Lower lobe of right lung (tissue), 2 donors: ENCODE data around the gene EFCC1. TPM values are rescaled to one million over a fixed set of nuclear protein-coding genes. Genes with fewer than 3 reads are reported as not detected.

Experiments used
- ATAC-seq, 2 donors: fragments of 200-7000 bp; cut with Tn5 transposase; one replicate each; pipeline ENCODE4 v1.9.1; 2020 to 2022; ENCODE audit warnings: mild to moderate bottlenecking in 2 of 2, moderate library complexity in 2 of 2
- DNase-seq: peaks from one replicate; pipeline ENCODE4 v3.0.0-alpha.2; 2020
- H3K27ac ChIP-seq: fragments of 200-600 bp; one replicate; pipeline ENCODE4 v1.8.0; 2022
- H3K27me3 ChIP-seq: fragments of 200-600 bp; one replicate; pipeline ENCODE4 v1.8.0; 2022; ENCODE audit warnings: low read depth
- H3K36me3 ChIP-seq: fragments of 200-600 bp; one replicate; pipeline ENCODE4 v1.8.0; 2022; ENCODE audit warnings: mild to moderate bottlenecking
- H3K4me1 ChIP-seq: fragments of 200-600 bp; one replicate; pipeline ENCODE4 v1.8.0; 2022
- H3K4me3 ChIP-seq: fragments of 200-600 bp; one replicate; pipeline ENCODE4 v1.8.0; 2022; ENCODE audit warnings: mild to moderate bottlenecking
- H3K9me3 ChIP-seq: fragments of 200-600 bp; one replicate; pipeline ENCODE4 v1.8.0; 2022
- intact Hi-C: fragments of 100-400 bp; cut with DNase I; formaldehyde crosslinking; loops from one replicate; pipeline ENCODE4 v1.11.0; 2022
- total RNA-seq: library from RNA; stranded (reverse); fragmentation: NEBNext Ultra II Directional; extraction: Animal tissue kit (Norgen Biotek cat#: 25700); gene quantifications from one replicate; pipeline ENCODE4 v1.2.1, GENCODE V29; 2021
- TF ChIP-seq, protein P1 (sequence below): fragments of 200-600 bp; IDR thresholded peaks from one replicate; pipeline ENCODE4 v1.8.0; 2022; ENCODE audit warnings: antibody characterized with exemption, mild to moderate bottlenecking
- donor health status: DM: no; HTN: yes; CAD: no; lungs with severe emphysema.

EFCC1 gene
- total RNA-seq, 1 donor from 2014 or later, result 12.1 TPM

DNA sequence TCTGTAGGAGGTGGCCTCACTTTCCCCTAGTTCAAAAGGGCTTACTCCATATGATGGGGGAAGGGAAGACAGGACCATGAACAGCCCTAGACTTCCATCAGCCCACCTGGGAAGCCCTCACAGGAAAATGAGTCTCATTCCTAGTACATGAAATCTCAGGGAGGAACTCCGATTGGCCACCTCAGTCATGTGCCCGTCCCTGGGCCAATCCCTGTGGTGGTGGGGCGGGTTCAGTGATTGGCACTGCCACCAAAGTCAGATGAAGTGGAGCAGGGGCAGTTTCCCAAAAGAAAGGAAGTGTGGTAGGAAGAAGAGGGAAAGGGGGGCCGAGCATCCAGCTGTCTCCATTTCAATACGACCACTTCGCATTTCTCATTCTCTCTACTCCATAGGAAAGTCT lies 33.5 kb downstream of the EFCC1 start:
- DNase-seq (no peak), ATAC-seq (no peak)
- intact Hi-C loops, result no loop called here
- H3K36me3 ChIP-seq, result peaks cover 23% of the 10 kb centered on the region
- H3K27me3 ChIP-seq, result no peaks in the 10 kb centered on the region
- H3K4me3 ChIP-seq, result no peak overlapping the region
- no peak overlapping the region for H3K27ac ChIP-seq
- H3K4me1 ChIP-seq, result peaks cover 6% of the 10 kb centered on the region
- H3K9me3 ChIP-seq, result no peaks in the 10 kb centered on the region
- TF ChIP-seq, protein P1, sequence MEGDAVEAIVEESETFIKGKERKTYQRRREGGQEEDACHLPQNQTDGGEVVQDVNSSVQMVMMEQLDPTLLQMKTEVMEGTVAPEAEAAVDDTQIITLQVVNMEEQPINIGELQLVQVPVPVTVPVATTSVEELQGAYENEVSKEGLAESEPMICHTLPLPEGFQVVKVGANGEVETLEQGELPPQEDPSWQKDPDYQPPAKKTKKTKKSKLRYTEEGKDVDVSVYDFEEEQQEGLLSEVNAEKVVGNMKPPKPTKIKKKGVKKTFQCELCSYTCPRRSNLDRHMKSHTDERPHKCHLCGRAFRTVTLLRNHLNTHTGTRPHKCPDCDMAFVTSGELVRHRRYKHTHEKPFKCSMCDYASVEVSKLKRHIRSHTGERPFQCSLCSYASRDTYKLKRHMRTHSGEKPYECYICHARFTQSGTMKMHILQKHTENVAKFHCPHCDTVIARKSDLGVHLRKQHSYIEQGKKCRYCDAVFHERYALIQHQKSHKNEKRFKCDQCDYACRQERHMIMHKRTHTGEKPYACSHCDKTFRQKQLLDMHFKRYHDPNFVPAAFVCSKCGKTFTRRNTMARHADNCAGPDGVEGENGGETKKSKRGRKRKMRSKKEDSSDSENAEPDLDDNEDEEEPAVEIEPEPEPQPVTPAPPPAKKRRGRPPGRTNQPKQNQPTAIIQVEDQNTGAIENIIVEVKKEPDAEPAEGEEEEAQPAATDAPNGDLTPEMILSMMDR, result no peak

DNA sequence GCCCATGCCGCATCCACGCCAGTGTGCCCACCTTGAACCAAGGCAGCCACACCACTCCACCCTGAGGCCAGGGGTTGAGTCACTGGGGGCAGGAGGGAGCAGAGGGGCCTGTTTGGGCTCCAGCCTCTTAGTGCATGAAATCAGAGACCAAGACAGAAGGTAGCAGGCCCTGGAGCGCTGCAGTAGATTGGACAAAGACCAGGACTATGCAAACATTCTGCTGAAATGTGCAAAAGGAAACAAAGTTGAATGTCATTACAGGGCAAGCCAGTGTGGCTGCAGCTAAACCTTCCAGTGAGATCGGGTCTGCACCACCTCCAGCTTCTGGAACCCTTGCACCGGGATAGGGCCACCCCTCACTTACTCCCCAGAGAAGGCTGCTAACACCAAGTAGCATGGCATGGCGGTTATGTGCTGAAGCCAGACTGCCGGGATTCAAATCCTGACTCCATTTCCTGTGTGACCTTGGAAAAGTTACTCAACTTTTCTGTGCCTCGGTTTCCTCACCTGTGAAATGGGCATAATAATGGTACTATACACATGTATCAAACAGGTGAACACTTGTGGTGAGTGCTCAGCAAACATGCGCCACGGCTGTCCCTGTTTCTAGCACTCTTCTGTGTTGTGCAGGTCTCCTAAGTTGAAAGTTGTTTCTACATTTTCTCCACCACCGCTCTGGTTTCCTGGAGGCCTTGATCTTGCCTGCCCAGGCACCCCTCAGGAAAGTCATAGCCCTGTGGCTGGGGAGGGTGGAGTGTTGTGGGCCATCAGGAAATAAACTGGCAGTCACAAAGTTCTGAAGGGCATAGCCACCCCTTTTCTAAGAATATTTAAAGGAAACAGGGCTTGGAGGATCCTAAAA lies 34.5 kb downstream of the EFCC1 start:
- H3K27me3 ChIP-seq, result no peaks in the 10 kb centered on the region
- peaks cover 6% of the 10 kb centered on the region for H3K4me1 ChIP-seq
- TF ChIP-seq, protein P1, result no peak
- H3K36me3 ChIP-seq, result peaks cover 23% of the 10 kb centered on the region
- intact Hi-C loops, result no loop called here
- DNase-seq (no peak), ATAC-seq (no peak)
- no peak overlapping the region for H3K4me3 ChIP-seq
- no peaks in the 10 kb centered on the region for H3K9me3 ChIP-seq
- peak overlapping the region; percentile 24 for H3K27ac ChIP-seq

DNA sequence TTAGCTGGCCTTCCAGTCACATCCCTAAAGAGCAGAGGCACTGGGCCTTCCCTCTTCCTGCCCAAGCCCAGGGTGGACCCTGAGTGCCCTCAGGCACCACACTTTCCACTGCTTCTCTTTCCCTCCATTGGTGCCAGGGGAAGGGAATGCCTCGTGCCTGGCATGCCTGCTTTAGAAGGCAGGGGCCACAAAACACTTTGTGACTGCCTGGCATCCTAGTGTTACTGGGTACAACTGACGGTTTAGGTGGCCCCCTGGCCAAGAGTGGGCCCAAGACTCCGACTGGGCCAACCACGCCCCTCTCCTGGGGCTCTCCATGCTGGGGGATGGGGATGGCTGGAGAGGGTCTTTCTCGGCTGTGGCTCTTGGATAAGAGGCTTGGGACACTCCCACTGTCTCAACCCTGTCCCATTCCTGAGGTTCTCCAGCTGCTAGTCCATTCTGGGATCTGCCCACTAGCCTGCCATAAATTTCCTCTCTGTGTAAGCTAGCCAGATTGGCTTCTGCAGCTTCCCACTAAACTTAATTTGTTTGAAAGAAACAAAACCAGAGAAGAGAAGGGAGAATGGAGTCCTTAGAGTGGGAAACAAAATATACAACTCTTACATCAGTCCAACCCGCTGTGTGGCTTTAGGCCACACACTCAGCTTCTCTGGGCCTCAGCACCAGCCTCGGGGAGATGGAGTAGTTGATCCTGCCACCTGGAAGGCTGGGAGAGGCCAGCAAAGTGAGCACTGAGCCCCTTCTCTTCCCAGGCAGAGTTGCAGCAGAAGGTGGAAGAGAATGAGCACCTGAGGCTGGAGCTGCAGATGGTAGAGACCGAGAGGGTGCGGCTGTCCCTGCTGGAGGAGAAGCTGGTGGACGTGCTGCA lies 35.4 kb downstream of the EFCC1 start:
- Histone ChIP-seq H3K36me3 (peaks cover 18% of the 10 kb centered on the region), H3K27ac (no peak overlapping the region), H3K4me3 (no peak overlapping the region), H3K27me3 (no peaks in the 10 kb centered on the region), H3K4me1 (peaks cover 6% of the 10 kb centered on the region), H3K9me3 (no peaks in the 10 kb centered on the region)
- intact Hi-C loops, result no loop called here
- TF ChIP-seq, protein P1, result no peak
- DNase-seq (no peak), ATAC-seq (no peak)

DNA sequence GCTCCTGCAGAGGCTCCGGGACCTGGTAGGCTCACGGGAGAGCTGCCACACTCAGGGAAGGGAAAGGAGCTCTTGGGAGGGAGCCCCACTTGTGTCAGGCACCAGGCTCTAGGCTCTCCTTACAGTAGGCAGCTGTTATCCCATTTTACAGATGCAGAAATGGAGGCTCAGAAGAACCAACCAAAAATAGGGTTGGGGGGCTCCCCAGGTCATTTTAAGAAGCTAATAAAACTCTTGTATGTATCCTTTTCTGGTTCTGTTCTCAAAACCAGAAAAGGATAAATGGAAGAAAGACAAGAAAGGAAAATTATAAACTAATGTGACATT lies 36.0 kb downstream of the EFCC1 start:
- Histone ChIP-seq H3K4me3 (no peak overlapping the region), H3K27ac (no peak overlapping the region), H3K27me3 (no peaks in the 10 kb centered on the region), H3K9me3 (no peaks in the 10 kb centered on the region), H3K4me1 (peaks cover 6% of the 10 kb centered on the region), H3K36me3 (peaks cover 15% of the 10 kb centered on the region)
- no peak for ATAC-seq
- intact Hi-C loops, result no loop called here
- no peak for DNase-seq
- TF ChIP-seq, protein P1, result no peak

DNA sequence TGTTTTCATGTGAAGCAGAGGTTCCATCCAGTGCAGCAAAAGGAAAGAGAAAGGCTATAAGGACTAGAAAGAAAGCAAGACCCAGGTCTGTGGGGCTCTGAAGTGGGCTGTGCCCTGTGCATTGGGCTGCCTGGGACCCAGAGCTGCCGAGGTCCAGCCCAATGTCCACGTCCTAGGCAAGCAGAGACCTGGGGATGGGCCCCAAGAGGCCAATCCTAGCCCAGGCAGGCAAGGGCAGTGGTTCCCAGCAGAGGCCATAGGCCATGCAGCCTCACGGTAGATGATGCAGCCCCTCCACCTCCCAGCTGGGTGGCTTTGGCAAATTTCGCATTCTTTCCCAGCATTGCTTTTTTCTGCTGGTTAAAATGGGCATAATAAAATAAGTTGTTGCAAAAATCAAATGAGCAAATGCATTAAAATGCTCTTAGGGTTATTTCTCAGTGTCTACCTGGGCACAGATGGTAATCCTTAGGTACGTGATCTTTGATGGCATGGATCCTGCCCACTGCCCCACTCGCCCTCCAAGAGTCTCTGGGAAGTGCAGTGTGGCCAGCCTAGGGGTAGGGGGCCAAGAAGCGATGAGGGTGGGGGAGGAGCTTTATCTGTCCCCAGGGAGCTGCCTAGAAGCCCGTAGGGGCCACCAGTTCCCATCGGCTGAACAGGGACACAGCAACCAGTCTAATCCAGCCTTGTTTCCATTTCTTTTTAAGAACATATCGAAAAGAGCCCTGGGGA lies 37.2 kb downstream of the EFCC1 start:
- ATAC-seq (no peak), DNase-seq (no peak)
- H3K27me3 ChIP-seq, result no peaks in the 10 kb centered on the region
- intact Hi-C loops, result no loop called here
- no peak overlapping the region for H3K4me3 ChIP-seq
- H3K36me3 ChIP-seq, result peaks cover 5% of the 10 kb centered on the region
- no peaks in the 10 kb centered on the region for H3K9me3 ChIP-seq
- no peak overlapping the region for H3K27ac ChIP-seq
- H3K4me1 ChIP-seq, result peaks cover under 1% of the 10 kb centered on the region
- TF ChIP-seq, protein P1, result no peak
